Heart left ventricle (tissue), 13 donors: Measurements from ENCODE around the gene DCAF4L1.

Experiments used
- CTCF ChIP-seq, 12 donors: fragments of 200-600 bp; sonication (generic) in 4 of 12; IDR thresholded peaks; one replicate each; pipeline versions ENCODE4 v1.5.0 to v1.8.0; 2018 to 2022; ENCODE audit warnings: antibody characterized with exemption in 12 of 12, mild to moderate bottlenecking in 5 of 12
- POLR2A ChIP-seq, 2 donors: fragments of 450-650 bp; IDR thresholded peaks; one replicate each; pipeline ENCODE4 v1.6.1; 2017; ENCODE audit warnings: antibody characterized with exemption in 2 of 2, mild to moderate bottlenecking in 2 of 2, moderate library complexity in 2 of 2
- donor health status: ischemic (EF 13 %, LVEDD 7.1; RV severe dilation, severe dysfunction).
- donor health status: DM: no; HTN: yes; CAD: no.
- donor health status: DM: no; HTN: no; CAD: no.
- donor health status: ischemic (EF 25% LVEDD 6.9; RV normal size, moderate dysfunction).
- donor health status: ischemic (EF 25% LVEDD 5.7; RV mildly dilated, moderate dysfunction).
- donor health status: ischemic (EF 35%, LVEDD 5.7; RV mildly dilated, moderate dysfunction).
- donor health status: nonischemic (EF 11% LVEDD 7.7; RV severe dilation, severe dysfunction).
- donor health status: DM: yes; HTN: yes; CAD: no.
- donor health status: PGD.
- donor health status: ischemic (EF 29% LVEDD 5.4; RV normal size, mild dysfunction).
- donor health status: nonischemic (EF 23%, LVEDD 6.1; RV moderate dilation, normal function).

- no peak for TF ChIP-seq CTCF (IDR thresholded peaks at IDR 0.05)
- no peak for TF ChIP-seq POLR2A (IDR thresholded peaks at IDR 0.05)
Observed at GRCh38 chr4:41976775-41977516, 4.6 kb upstream of the DCAF4L1 start.
